ENCODE data around the gene EMP1.
"Not testable (repeated sequence)": the region's sequence is repeated elsewhere in the genome, so short reads cannot be mapped to it uniquely, and the experiment has no call there.

The EMP1 gene

GRCh38 chr12:13258717-13259119, 62.2 kb downstream of the EMP1 start:
- Histone ChIP-seq H3K27me3 (no peaks in the 10 kb centered on the region), H3K4me1 (peaks cover 0 to 5% (median 5%) of the 10 kb centered on the region in 4 donors), H3K9me3 (no peaks in the 10 kb centered on the region), H3K36me3 (no peaks in the 10 kb centered on the region), H3K27ac (no peak overlapping the region), H3K4me3 (no peak overlapping the region)
- intact Hi-C loops (cut with DNase I; ENCODE audit: low total_unique reads), result no loop called here
- no peak for TF ChIP-seq CTCF (IDR thresholded peaks at IDR 0.05)
- no peak for DNase-seq

GRCh38 chr12:13259625-13260024, 63.1 kb downstream of the EMP1 start:
- H3K27ac ChIP-seq; intact Hi-C loops (cut with DNase I; ENCODE audit: low total_unique reads); H3K4me1 ChIP-seq; H3K9me3 ChIP-seq; H3K4me3 ChIP-seq; H3K27me3 ChIP-seq; DNase-seq; H3K36me3 ChIP-seq: not testable (repeated sequence)

- H3K9me3 ChIP-seq; H3K27me3 ChIP-seq; H3K36me3 ChIP-seq; H3K27ac ChIP-seq; H3K4me1 ChIP-seq; intact Hi-C loops (cut with DNase I; ENCODE audit: low total_unique reads); H3K4me3 ChIP-seq; DNase-seq: not testable (repeated sequence)
Measured at GRCh38 chr12:13267826-13268225, 71.3 kb downstream of the EMP1 start.

- no peaks in the 10 kb centered on the region for H3K9me3 ChIP-seq
- no peak overlapping the region for H3K27ac ChIP-seq
- no peaks in the 10 kb centered on the region for H3K27me3 ChIP-seq
- intact Hi-C loops (cut with DNase I; ENCODE audit: low total_unique reads), result no loop called here
- DNase-seq, result no peak
- H3K36me3 ChIP-seq, result no peaks in the 10 kb centered on the region
- H3K4me3 ChIP-seq, result no peak overlapping the region
- no peak for TF ChIP-seq CTCF (IDR thresholded peaks at IDR 0.05)
- no peaks in the 10 kb centered on the region for H3K4me1 ChIP-seq
Measured at GRCh38 chr12:13268581-13268980, 72.1 kb downstream of the EMP1 start.
